RWPE1 (cell line): Measurements from ENCODE around the gene PTPRN2.

Experiments used
- CTCF ChIA-PET: fragments of 350-600 bp; sonication (Branson Sonifier 250); formaldehyde crosslinking; extraction: SDS; loops from one replicate; lab custom pipeline; 2021; lab: Yijun Ruan, JAX
- POLR2A ChIA-PET: fragments of 400-600 bp; formaldehyde crosslinking; extraction: SDS; loops from one replicate; lab custom pipeline; 2020; ENCODE audit warnings: antibody characterized with exemption; ENCODE audit not compliant: low non-redundant PET; lab: Yijun Ruan, JAX
- DNase-seq: peaks from one replicate; pipeline ENCODE4 v3.0.0; 2012; ENCODE audit warnings: low spot score
- H3K27ac ChIP-seq: fragments of 450-650 bp; 2 replicates; pipeline ENCODE4 v1.5.1; 2017
- TF ChIP-seq, protein P1 (sequence below): fragments of 450-650 bp; conservative IDR thresholded peaks from 2 replicates; pipeline ENCODE4 v1.5.1; 2017; ENCODE audit warnings: low read depth, mild to moderate bottlenecking

PTPRN2 gene

DNA sequence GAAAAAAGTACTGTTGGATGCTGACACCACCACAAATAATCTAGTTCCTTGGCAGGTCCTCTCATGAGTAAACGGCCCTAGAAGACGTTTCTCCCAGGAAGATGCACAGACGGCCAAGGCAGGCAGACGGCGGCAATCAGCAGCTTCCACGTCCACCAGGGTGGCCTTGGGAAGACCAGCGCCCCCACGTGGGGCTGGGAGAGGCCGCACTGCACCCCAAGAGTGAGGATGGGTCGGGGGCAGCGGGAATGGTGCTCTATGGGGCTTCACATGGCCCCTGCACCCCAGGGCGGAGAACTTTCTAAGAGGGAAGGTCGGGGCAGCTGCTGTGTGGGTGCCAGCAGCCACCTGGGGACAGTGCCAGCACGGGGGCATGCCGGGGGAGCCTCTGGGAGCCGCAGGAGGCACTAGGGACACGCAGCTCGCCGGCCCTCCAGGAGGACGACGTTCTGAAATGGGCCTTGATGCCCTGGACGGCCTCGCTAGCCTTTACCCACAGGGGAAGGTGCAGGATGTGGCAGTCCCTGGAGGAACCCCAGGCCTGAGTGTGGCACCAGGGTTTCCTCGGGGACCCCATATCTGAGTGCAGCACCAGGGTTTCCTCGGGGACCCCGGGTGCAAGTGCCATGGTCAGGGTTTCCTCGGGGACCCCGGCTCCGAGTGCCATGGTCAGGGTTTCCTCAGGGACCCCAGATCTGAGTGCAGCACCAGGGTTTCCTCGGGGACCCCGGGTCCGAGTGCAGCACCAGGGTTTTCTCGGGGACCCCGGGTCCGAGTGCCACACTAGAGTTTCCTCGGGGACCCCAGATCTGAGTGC lies 710.9 kb downstream of the PTPRN2 start:
- CTCF ChIA-PET, result interaction anchor here (0.6 kb wide), 1 partner anchor 81 kb away, joined by 3 read pairs; no protein-coding TSS in a partner anchor
- TF ChIP-seq, protein P1, sequence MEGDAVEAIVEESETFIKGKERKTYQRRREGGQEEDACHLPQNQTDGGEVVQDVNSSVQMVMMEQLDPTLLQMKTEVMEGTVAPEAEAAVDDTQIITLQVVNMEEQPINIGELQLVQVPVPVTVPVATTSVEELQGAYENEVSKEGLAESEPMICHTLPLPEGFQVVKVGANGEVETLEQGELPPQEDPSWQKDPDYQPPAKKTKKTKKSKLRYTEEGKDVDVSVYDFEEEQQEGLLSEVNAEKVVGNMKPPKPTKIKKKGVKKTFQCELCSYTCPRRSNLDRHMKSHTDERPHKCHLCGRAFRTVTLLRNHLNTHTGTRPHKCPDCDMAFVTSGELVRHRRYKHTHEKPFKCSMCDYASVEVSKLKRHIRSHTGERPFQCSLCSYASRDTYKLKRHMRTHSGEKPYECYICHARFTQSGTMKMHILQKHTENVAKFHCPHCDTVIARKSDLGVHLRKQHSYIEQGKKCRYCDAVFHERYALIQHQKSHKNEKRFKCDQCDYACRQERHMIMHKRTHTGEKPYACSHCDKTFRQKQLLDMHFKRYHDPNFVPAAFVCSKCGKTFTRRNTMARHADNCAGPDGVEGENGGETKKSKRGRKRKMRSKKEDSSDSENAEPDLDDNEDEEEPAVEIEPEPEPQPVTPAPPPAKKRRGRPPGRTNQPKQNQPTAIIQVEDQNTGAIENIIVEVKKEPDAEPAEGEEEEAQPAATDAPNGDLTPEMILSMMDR, result no peak
- POLR2A ChIA-PET, result no interaction called here

DNA sequence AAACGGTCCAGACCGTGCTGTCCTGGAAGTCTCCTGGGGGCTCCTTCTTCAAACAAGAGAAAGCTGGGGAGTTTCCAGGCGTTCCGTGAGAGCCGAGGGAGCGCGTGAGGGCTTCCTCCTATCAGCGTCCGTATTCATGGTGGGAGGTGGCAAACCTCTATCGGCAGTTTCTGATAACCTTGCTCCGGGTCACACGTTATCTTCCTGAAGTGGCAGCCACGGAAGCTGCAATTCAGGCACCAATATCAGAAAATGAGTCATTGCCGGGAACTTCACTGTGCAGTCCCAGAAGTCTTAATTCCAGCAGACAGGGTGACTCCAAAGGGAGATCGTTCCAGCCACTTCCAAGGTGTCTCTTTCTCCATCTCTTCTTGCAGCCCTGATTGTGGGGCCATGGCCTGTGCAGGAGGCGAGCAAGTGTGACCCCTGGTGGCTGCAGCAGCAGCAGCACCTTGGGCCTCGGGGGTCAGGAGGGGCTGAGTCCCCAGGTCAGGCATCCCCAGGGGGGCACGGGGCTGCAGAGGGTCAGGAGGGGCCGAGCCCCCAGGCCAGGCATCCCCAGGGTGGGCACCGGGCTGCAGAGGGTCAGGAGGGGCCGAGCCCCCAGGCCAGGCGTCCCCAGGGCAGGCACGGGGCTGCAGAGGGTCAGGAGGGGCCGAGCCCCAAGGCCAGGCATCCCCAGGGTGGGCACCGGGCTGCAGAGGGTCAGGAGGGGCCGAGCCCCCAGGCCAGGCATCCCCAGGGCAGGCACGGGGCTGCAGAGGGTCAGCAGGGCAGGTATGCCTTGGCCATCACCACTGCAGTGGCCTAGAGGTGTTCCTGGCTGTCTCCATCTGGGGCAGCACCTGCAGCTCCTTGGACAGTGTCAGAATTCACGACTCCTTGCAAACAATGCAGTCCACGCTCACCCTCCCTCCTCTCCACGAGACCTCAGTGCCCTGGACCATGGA lies 712.1 kb downstream of the PTPRN2 start:
- H3K27ac ChIP-seq, result no peak overlapping the region
- TF ChIP-seq, protein P1, result no peak
- ChIA-PET CTCF (interaction anchor here (0.6 kb wide), 1 partner anchor 80 kb away, joined by 3 read pairs; no protein-coding TSS in a partner anchor), POLR2A (no interaction called here)
- DNase-seq, result no peak

More for the DNA sequence above, 710.9 kb downstream of the PTPRN2 start:
- no peak overlapping the region for H3K27ac ChIP-seq
- DNase-seq, result no peak

DNA sequence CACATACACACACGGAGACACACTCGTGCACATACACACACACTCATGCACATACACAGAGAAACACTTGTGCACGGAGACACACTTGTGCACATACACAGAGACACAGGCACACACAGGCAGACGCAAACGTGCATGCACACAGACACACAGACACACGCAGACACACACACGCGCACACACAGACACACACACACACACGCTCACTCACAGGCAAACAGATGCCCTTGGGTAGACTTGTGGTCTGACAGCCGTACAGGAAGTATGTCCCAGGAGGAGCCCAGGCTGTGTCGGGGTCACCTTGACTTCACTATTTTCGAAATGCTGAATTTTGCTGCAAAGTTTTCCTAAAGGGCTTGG lies 712.8 kb downstream of the PTPRN2 start:
- POLR2A ChIA-PET, result no interaction called here
- TF ChIP-seq, protein P1, result no peak
- CTCF ChIA-PET, result no interaction called here
- DNase-seq, result no peak
- H3K27ac ChIP-seq, result no peak overlapping the region

DNA sequence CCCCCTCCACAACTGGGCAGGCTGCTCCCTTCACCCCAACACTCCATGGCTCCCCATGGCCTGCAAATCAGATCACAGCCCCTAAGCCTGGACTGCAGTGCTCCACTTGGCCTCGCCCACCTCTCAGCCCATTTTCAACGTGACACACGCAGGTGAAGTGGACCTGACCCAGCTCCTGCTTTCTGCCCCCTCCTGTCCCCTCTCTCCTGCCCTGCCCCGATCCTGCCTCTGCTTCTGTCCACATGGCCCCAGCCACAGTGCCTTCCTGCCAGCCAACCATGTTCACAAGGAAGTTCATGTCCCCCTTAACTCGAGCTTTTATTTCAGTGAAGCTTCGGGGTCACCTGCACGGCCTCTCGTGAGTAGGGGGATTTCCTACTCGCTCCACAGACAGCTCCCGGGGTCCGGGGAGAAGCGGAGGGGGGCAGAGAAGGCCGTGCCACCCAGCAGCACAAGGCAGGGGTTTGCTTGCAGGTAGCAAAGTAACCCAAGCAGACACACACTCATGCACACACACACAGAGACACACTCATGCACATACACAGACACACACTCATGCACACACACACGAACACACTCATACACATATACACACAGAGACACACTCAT lies 713.3 kb downstream of the PTPRN2 start:
- H3K27ac ChIP-seq, result no peak overlapping the region
- ChIA-PET CTCF (no interaction called here), POLR2A (no interaction called here)
- TF ChIP-seq, protein P1, result no peak
- no peak for DNase-seq

DNA sequence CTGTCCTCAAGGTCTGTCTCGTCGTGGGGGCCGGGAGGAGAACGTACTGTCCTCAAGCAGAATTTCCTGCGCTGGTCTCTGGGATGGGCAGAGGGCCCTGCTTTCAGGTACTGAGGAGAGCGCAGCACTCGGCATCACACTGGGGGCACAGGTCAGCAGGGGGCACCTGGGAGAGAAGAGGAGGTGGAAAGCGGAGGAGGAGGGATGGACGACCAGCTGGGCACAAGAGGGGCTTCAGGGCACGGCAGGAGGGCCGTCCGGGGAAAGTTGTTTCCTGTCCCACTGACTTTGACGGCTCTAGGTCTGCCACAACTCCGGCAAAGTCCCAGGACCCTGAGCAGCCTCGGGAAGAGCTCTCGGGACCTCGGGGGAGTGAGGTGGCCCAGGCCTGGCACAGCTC lies 714.0 kb downstream of the PTPRN2 start:
- TF ChIP-seq, protein P1, result no peak
- no peak for DNase-seq
- ChIA-PET CTCF (no interaction called here), POLR2A (no interaction called here)
- no peak overlapping the region for H3K27ac ChIP-seq

DNA sequence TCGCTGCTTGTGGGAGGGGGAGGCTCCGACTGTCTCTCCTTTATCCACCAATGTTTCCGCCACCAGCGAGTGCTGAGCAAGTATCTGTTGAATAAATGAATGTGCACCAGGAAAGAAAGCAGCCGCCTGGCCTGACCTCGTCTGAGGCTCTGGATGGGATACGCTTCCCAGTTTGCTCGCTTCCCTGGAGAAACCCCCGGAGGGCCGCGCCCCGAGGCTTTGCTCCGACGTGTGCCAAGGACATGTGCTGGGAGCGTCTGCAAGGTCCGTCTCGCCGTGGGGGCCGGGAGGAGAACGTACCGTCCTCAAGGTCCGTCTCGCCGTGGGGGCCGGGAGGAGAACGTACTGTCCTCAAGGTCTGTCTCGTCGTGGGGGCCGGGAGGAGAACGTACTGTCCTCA lies 714.4 kb downstream of the PTPRN2 start:
- CTCF ChIA-PET, result no interaction called here
- TF ChIP-seq, protein P1, result no peak
- H3K27ac ChIP-seq, result no peak overlapping the region
- POLR2A ChIA-PET, result no interaction called here
- DNase-seq, result no peak
